ENCODE results near the gene GUK1.

The GUK1 gene

DNA sequence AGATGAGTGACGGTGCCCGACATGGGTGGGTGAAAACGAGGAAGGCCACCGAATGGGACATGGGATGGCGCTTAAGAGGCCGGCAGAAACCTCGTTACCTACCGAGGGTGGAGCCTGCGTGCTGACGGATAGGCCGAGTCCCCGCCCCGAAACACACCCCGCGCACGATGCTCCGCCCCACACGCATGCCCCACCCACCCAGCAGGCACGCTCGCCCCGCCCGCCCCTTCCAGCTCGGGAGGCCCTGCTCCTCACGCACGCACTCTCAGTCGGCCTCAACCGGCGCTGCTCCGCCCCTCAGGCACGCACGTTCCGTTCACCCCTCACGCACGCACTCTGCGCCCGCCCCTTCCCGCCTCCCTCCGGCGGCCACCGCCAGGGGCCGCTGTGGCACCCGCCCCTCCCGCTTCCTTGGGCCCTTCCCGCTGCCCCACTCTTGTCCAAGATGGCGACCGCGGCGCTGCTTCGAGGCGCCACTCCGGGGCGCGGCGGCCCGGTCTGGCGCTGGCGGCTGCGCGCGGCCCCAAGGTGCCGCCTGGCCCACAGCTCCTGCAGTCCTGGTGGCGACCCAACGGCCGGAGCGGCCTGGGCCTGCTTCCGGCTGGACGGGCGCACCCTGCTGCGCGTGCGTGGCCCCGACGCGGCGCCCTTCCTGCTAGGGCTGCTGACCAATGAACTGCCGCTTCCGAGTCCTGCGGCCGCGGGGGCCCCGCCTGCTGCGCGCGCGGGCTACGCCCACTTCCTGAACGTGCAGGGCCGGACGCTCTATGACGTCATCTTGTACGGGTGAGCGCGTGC is 25.5 kb downstream of the GUK1 start, which contains the start of gene IBA57:
TSS of gene IBA57 (plus strand) at position 433 of the 798 bp plus-strand sequence. CDS start at position 446, 13 bp downstream.
- H3K9ac ChIP-seq, result peak within 1 kb of the TSS; percentile 53
- no peaks in the 10 kb centered on the region for H3K27me3 ChIP-seq (ENCODE audit: control insufficient read depth, insufficient read depth, low read length)
- H3K9me3 ChIP-seq (ENCODE audit: control insufficient read depth, low read length), result no peaks in the 10 kb centered on the region
- H3K36me3 ChIP-seq (ENCODE audit: control insufficient read depth, insufficient read depth, low read length), result no peaks in the 10 kb centered on the region
- TF ChIP-seq, protein P1, sequence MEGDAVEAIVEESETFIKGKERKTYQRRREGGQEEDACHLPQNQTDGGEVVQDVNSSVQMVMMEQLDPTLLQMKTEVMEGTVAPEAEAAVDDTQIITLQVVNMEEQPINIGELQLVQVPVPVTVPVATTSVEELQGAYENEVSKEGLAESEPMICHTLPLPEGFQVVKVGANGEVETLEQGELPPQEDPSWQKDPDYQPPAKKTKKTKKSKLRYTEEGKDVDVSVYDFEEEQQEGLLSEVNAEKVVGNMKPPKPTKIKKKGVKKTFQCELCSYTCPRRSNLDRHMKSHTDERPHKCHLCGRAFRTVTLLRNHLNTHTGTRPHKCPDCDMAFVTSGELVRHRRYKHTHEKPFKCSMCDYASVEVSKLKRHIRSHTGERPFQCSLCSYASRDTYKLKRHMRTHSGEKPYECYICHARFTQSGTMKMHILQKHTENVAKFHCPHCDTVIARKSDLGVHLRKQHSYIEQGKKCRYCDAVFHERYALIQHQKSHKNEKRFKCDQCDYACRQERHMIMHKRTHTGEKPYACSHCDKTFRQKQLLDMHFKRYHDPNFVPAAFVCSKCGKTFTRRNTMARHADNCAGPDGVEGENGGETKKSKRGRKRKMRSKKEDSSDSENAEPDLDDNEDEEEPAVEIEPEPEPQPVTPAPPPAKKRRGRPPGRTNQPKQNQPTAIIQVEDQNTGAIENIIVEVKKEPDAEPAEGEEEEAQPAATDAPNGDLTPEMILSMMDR (IDR thresholded peaks at IDR 0.05), result peak; percentile 78
- no peaks in the 10 kb centered on the region for H3K79me2 ChIP-seq
- H3K27ac ChIP-seq, result peak within 1 kb of the TSS; percentile 88
- peak within 1 kb of the TSS; percentile 61 for H3K4me3 ChIP-seq (ENCODE audit: low read depth, low read length)
- no peaks in the 10 kb centered on the region for H3K4me1 ChIP-seq
- H3K4me2 ChIP-seq (ENCODE audit: low read length), result peak within 1 kb of the TSS; percentile 91
- H2AFZ ChIP-seq, result peak within 1 kb of the TSS; percentile 76

DNA sequence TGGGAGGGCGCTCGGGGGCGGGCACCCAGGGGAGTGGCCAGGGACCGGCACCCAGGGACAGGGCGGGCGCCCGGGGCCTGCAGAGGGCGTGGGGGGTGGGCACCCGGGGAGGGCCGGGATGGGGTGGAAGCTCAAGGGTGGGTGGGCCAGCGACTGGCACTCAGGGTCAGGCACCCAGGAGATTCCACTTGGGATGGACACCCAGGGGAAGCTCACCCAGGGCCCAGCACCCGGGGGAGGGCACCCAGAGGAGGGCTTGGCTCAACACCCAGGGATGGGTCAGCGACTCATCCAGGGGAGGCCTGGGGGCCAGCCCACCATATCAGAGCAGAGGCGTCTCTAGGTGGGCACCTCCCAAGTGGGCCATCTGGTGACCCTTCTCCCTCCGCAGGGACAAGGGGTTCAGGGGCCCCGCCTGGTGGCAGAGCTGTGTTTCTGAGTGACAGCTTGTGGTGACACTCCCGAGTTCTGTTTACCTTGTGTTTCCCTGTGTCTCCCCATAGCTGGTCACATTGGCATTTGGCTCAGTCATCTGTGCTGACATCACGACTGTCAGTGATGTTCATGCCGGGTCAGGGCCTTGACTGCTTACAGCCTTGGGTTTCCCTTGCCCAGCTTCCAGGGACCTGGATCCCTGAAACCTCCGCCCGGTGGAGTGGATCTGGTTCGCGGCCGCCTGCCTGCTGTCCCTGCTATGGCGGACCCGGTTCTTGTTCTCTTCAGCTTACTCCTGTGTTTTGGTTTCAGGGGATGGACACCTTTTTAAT is 26.3 kb downstream of the GUK1 start:
- no peaks in the 10 kb centered on the region for H3K27me3 ChIP-seq (ENCODE audit: control insufficient read depth, insufficient read depth, low read length)
- no peaks in the 10 kb centered on the region for H3K9me3 ChIP-seq (ENCODE audit: control insufficient read depth, low read length)
- H3K9ac ChIP-seq, result no peak overlapping the region
- H3K79me2 ChIP-seq, result no peaks in the 10 kb centered on the region
- peak overlapping the region; percentile 51 for H3K4me3 ChIP-seq (ENCODE audit: low read depth, low read length)
- H2AFZ ChIP-seq, result peak overlapping the region; percentile 74
- TF ChIP-seq, protein P1 (IDR thresholded peaks at IDR 0.05), result peak; percentile 27
- H3K4me1 ChIP-seq, result no peaks in the 10 kb centered on the region
- H3K36me3 ChIP-seq (ENCODE audit: control insufficient read depth, insufficient read depth, low read length), result no peaks in the 10 kb centered on the region
- H3K27ac ChIP-seq, result peak overlapping the region; percentile 88
- H3K4me2 ChIP-seq (ENCODE audit: low read length), result peak overlapping the region; percentile 86

DNA sequence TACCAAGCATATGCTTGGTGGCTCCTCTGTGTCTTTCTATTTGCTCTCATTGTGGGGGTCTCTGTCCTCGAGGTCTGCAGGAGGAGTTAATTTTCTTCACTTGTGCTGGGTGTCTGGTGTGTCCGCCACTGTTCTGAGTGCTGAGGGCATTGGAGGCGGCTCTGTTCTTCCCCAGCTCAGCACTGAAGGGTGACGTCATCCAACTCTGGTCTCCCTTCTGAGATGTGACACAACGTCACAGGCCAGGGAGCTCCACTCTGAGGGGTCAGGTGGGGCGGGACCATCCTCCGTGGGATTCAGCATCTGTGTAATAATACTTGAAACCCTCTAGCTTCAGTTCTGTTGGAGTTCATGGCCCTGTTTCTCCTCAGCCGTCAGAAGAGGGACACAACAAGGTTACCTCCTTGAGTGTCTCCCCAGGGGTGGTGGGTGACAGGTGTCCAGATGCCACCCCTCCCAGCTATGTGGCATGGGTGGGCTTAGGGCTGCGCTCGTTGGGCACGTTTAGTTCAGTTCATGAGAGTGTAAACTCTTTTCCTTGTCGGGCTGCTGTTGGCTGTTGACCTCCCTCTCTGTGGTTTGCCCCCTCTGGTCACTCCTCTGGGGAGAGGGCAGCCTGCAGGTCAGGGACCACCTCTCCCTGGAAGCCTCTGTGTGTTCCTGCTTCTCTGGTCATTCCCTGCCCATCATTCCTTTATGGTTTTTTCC is 28.6 kb downstream of the GUK1 start:
- Histone ChIP-seq H3K4me2 (ENCODE audit: low read length) (no peak overlapping the region), H3K36me3 (ENCODE audit: control insufficient read depth, insufficient read depth, low read length) (no peaks in the 10 kb centered on the region), H3K27ac (no peak overlapping the region), H3K9ac (no peak overlapping the region), H3K79me2 (no peaks in the 10 kb centered on the region), H3K4me1 (no peaks in the 10 kb centered on the region), H3K9me3 (ENCODE audit: control insufficient read depth, low read length) (no peaks in the 10 kb centered on the region), H3K27me3 (ENCODE audit: control insufficient read depth, insufficient read depth, low read length) (no peaks in the 10 kb centered on the region), H3K4me3 (ENCODE audit: low read depth, low read length) (no peak overlapping the region), H2AFZ (no peak overlapping the region)
- TF ChIP-seq, protein P1 (IDR thresholded peaks at IDR 0.05), result no peak

DNA sequence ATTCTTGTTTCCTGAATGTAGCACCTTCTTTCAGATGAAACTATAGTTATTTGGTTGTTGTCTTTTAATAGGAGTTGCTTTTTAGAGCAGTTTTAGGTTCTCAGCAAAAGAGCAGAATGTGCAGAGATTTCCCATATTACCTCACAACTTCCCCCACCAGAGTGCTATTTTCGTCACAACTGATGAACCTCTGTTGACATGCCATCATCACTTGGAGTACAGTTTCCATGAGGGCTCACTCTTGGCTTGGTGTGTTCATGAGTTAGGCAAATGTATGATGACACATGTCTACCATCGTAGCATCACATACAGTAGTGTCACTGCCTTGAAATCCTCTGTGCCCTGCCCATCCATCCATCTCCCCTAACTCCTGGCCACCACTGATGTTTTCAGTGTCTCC is 29.3 kb downstream of the GUK1 start:
- H3K4me2 ChIP-seq (ENCODE audit: low read length), result no peak overlapping the region
- H3K4me1 ChIP-seq, result no peaks in the 10 kb centered on the region
- no peaks in the 10 kb centered on the region for H3K79me2 ChIP-seq
- no peak overlapping the region for H3K9ac ChIP-seq
- H2AFZ ChIP-seq, result no peak overlapping the region
- no peaks in the 10 kb centered on the region for H3K36me3 ChIP-seq (ENCODE audit: control insufficient read depth, insufficient read depth, low read length)
- no peak overlapping the region for H3K27ac ChIP-seq
- H3K4me3 ChIP-seq (ENCODE audit: low read depth, low read length), result no peak overlapping the region
- TF ChIP-seq, protein P1 (IDR thresholded peaks at IDR 0.05), result no peak
- no peaks in the 10 kb centered on the region for H3K27me3 ChIP-seq (ENCODE audit: control insufficient read depth, insufficient read depth, low read length)
- H3K9me3 ChIP-seq (ENCODE audit: control insufficient read depth, low read length), result no peaks in the 10 kb centered on the region

Measured in parathyroid adenoma (tissue), 2 donors.